GM19193 (cell line): ENCODE measurements around the gene AP3S2.

Source experiments
- POLR2A ChIP-seq: IDR thresholded peaks from 4 replicates; pipeline ENCODE4 v1.6.1; 2011; ENCODE audit not compliant: insufficient read depth, insufficient read length; ENCODE audit errors: extremely low read depth

AP3S2 gene

GRCh38 chr15:89806559-89807550 is 86.9 kb downstream of the AP3S2 start:
- TF ChIP-seq POLR2A: no peak

GRCh38 chr15:89806210-89806558 is 87.6 kb downstream of the AP3S2 start:
- no peak for TF ChIP-seq POLR2A

- TF ChIP-seq POLR2A: no peak
Observed at GRCh38 chr15:89805241-89806209, 88.3 kb downstream of the AP3S2 start.

- no peak for TF ChIP-seq POLR2A
Observed at GRCh38 chr15:89803941-89804800, 89.6 kb downstream of the AP3S2 start.

GRCh38 chr15:89802986-89803824 is 90.6 kb downstream of the AP3S2 start:
- no peak for TF ChIP-seq POLR2A

GRCh38 chr15:89802231-89802928 is 91.4 kb downstream of the AP3S2 start:
- TF ChIP-seq POLR2A: no peak

GRCh38 chr15:89801471-89802195 is 92.2 kb downstream of the AP3S2 start:
- TF ChIP-seq POLR2A: no peak

- no peak for TF ChIP-seq POLR2A
Observed at GRCh38 chr15:89799918-89800498, 93.8 kb downstream of the AP3S2 start.

- no peak for TF ChIP-seq POLR2A
Observed at GRCh38 chr15:89799011-89799911, 94.5 kb downstream of the AP3S2 start.

GRCh38 chr15:89797678-89798201 is 96.1 kb downstream of the AP3S2 start:
- no peak for TF ChIP-seq POLR2A

- TF ChIP-seq POLR2A: no peak
Observed at GRCh38 chr15:89795996-89796395, 97.8 kb downstream of the AP3S2 start.
